Spleen (tissue), 7 donors: ENCODE data around the gene ISOC2.

Source experiments
- POLR2A ChIP-seq, 3 donors: fragments of 450-650 bp; IDR thresholded peaks; one replicate each; pipeline ENCODE4 v1.5.1; 2017; ENCODE audit warnings: antibody characterized with exemption in 3 of 3, mild to moderate bottlenecking in 1 of 3
- POLR2AphosphoS5 ChIP-seq, 3 donors: sonication (generic); formaldehyde crosslinking; IDR thresholded peaks; one replicate each; pipeline ENCODE4 v1.5.1; 2017; ENCODE audit warnings: antibody characterized with exemption in 3 of 3
- TF ChIP-seq, protein P1 (sequence below), 11 experiments: fragments of 200-600 bp in 7 of 11; fragments of 450-650 bp in 4 of 11; sonication (generic) in 4 of 11; IDR thresholded peaks in 8 of 11; conservative IDR thresholded peaks in 3 of 11; 1 replicate in 7 of 11; 2 replicates in 4 of 11; pipeline versions ENCODE4 v1.4.0 to v1.8.0; 2016 to 2021; ENCODE audit warnings: antibody characterized with exemption in 11 of 11, inconsistent platforms in 4 of 11, mild to moderate bottlenecking in 1 of 11
- donor health status: DM: no; HTN: no; CAD: no; lungs with moderate emphysema.
- donor health status: DM: no; HTN: no; CAD: no.
- donor health status: DM: no; HTN: no; CAD: no.

DNA sequence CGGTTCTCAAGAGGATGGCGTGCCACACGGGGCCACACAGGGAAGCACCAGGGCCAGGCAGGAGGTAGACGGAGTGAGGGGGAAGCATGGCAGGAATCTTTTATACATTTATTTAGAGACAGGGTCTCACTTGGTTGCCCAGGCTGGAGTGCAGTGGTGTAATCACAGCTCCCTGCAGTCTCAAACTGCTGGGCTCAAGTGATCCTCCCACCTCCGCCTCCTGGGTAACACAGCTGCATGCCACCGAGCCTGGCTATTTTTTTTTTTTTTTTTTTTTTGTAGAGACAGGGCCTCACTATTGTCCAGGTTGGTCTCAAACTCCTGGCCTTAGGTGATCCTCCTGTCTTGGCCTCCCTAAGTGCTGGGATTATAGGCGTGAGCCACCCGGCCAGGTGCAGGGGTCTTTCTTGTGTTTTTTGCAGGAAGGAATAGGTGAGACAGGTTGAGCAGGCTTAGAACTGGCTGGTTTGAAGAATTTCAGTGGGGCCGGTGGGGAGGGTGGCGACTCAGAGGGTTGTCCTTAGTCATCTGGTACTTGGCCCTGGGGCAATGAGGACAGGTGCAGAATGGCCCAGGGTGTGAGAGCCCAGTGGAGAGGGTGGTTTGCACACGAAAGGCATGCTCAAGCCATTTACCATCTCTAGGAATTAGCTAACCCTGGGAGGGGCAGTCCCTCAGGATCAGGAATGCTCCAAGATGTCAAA, 34.4 kb upstream of the ISOC2 start:
- TF ChIP-seq, protein P1, sequence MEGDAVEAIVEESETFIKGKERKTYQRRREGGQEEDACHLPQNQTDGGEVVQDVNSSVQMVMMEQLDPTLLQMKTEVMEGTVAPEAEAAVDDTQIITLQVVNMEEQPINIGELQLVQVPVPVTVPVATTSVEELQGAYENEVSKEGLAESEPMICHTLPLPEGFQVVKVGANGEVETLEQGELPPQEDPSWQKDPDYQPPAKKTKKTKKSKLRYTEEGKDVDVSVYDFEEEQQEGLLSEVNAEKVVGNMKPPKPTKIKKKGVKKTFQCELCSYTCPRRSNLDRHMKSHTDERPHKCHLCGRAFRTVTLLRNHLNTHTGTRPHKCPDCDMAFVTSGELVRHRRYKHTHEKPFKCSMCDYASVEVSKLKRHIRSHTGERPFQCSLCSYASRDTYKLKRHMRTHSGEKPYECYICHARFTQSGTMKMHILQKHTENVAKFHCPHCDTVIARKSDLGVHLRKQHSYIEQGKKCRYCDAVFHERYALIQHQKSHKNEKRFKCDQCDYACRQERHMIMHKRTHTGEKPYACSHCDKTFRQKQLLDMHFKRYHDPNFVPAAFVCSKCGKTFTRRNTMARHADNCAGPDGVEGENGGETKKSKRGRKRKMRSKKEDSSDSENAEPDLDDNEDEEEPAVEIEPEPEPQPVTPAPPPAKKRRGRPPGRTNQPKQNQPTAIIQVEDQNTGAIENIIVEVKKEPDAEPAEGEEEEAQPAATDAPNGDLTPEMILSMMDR (IDR thresholded peaks at IDR 0.05 in 8 of 11, conservative IDR thresholded peaks at IDR 0.05 in 3 of 11), result no peak
- no peak for TF ChIP-seq POLR2AphosphoS5 (IDR thresholded peaks at IDR 0.05)
- TF ChIP-seq POLR2A (IDR thresholded peaks at IDR 0.05), result no peak
